Left colon (tissue), 2 donors: ENCODE results near the gene SLCO2A1. TPM values are rescaled to one million over a fixed set of nuclear protein-coding genes. Genes with fewer than 3 reads are reported as not detected.

Experiments
- ATAC-seq: fragments of 200-7000 bp; cut with Tn5 transposase; one replicate; pipeline ENCODE4 v1.9.1; 2020; ENCODE audit warnings: mild to moderate bottlenecking, moderate library complexity
- DNase-seq, 2 donors: peaks; one replicate each; pipeline ENCODE4 v3.0.0-alpha.2; 2020
- intact Hi-C, 2 donors: fragments of 100-400 bp; cut with DNase I in 1 of 2; cut with micrococcal nuclease in 1 of 2; formaldehyde crosslinking; loops; one replicate each; pipeline versions ENCODE4 v1.11.2 to v1.14.0; 2022; cut with DNase I, micrococcal nuclease
- total RNA-seq, 2 donors: library from RNA; stranded (reverse); fragmentation: NEBNext Ultra II Directional; extraction: Animal tissue kit (Norgen Biotek cat#: 25700); gene quantifications; one replicate each; pipeline ENCODE4 v1.2.1, GENCODE V29; 2021
- donor health status: DM: no; HTN: no; CAD: no.
- donor health status: DM: yes; HTN: yes; CAD: no.

SLCO2A1 gene
- total RNA-seq, 2 donors from 2014 or later, result 50.6 to 57.7 TPM

- no peak for ATAC-seq
- no peak for DNase-seq
- intact Hi-C loops, result no loop called here
These were observed 35.8 kb upstream of the SLCO2A1 start for GRCh38 chr3:134065252-134066157.

DNA sequence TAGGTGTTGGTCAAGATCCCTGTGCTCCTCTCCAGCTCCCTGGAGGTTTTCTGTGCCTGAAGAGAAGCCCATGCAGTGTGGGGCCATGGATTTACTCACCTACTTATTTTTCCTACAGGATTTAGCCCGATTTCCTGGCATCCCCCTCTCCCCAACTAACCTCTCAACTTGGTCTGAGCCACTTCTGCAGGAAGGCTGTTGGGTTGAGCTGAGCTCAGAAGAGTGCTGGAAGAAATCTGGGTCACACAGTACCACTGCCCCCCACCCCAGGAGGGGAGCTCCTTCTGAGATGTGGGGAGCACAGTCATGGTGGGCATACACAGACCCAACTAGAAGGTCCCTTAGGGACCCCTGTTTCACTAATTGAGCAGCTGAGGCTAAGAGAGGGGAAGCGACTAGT is 34.4 kb upstream of the SLCO2A1 start:
- intact Hi-C loops, result no loop called here
- DNase-seq, result no peak
- no peak for ATAC-seq

DNA sequence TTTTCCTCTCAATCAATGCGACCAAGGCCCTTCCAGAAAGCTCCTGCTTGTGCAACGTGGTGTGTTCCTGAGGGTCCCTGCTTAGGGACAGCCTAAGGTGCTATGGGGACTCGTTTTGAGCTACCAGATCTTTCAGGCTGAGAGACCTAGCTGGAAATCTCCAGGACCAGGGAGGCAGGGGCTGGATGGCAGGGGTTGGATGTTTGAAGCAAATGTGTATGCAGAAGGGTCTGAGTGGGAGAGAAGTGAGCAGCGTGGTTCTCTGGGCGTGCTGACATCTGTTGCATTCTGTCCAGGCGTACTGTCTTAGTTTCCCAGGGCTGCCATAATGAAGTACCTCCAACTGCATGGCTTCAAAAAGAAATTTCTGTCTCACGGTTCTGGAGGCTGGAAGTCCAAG is 31.7 kb upstream of the SLCO2A1 start:
- DNase-seq, result no peak
- intact Hi-C loops, result no loop called here

DNA sequence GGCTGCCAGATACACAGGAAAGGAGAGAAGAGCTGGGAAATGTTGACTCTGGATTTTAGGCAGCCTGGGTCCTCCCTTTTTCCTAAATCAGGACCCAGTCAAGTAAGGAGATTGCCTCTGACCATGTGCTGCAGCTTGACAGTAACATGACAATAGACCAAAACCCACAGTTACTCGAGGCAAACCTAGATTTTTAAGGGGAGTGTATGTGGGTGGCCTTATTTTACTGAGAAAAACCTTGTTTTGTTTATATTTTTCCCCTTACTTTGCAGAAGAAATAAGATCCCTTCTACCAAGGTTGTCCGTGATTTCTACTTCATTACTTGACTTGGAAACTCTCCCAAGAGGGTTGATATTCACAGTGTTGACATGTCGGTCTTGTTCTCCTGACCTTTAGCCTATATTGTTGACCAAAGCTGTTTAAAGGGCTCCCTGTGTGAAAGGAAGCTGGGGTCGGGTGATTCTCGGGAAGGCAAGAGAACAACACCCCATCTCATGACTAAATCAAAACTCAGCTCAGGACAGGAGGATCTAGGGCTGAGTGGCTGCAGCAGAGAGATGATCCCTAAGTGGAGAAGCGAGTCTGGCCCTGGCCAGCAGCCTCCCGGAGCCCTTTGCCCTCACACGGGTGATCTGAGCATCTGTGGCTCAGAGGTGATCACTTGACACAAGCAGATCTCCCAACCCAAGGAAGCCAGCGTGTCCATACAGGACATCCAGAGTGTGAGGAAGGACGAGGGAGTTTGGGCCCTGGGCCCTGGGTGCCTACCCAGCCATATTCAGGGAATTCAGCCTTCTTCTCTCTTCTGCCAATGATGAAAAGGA is 31.0 kb upstream of the SLCO2A1 start:
- DNase-seq, result no peak
- no peak for ATAC-seq
- intact Hi-C loops, result no loop called here

More for the DNA sequence above, 31.7 kb upstream of the SLCO2A1 start:
- no peak for ATAC-seq

DNA sequence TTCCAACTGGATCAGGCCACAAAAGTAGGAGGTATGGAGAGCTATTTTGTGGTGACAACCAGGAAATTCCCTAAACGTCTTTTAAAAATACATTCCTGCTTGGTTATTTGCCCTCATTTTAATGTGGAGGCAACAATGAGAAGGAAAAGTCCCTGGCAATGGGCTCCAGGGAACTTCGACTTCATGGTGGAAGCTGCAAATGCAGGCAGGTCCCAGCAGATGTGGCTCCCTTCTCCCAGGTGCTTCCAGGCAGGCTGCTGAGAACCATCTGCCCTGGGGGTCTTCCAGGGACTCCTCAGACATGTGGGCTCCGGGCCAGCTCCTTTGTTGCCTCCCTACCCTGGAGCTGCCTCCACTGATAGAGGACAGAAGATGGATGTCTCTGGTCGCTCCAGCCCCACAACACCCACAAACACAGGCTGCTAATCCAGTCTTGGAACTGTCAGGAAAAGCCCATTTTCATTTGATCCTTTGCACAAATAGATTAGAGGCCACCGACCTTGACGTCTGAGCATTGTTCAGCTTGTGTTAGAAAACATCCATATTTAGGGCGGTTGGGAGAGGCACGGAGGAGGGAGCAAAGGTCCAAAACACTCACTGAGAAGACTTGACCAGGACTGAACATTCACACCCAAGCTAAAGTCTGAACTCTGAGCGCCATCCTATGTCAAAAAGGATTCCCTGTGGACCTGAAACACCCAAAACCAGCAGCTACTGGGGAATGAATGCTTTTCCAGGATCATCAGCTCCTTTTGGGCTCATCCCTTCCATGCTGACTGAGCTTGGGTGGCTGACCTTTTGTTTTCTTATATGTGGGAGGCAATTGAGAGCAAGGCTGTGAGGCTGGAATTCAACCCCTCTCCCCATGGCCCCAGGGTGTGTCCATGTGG is 30.2 kb upstream of the SLCO2A1 start:
- intact Hi-C loops, result no loop called here
- DNase-seq, result no peak
- ATAC-seq, result peak; percentile 60

DNA sequence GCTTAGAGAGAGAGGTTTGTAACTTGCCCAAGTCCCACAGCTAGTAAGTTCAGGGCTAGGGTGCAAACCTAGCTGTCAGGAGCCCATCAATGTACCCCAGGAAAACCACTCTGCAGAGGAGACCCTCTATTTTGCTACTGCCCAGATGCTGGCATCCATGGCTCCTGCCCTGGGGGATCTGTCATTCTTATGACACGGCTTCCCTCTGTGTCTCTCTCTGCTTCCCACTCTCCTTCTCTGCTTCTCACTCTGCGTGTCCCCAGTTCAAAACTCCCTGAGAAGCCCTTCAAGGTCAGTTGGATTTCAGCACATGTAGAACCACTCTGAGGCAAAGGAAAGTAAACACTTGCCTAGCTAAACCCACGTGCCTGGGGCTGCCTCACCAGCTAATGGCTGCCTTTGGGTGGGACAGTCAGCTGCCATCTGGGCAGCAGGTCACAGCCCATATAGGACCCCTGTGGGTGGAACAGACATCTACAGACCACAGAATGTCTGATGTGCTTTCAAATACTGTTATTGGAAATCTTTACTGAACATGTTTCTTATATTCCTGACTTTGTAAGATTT is 29.4 kb upstream of the SLCO2A1 start:
- ATAC-seq, result no peak
- no peak for DNase-seq
- intact Hi-C loops, result no loop called here

GRCh38 chr3:134057654-134058110 is 28.0 kb upstream of the SLCO2A1 start:
- DNase-seq (peak; percentile 63 to 88), ATAC-seq (peak; percentile 86)
- intact Hi-C loops, result no loop called here

DNA sequence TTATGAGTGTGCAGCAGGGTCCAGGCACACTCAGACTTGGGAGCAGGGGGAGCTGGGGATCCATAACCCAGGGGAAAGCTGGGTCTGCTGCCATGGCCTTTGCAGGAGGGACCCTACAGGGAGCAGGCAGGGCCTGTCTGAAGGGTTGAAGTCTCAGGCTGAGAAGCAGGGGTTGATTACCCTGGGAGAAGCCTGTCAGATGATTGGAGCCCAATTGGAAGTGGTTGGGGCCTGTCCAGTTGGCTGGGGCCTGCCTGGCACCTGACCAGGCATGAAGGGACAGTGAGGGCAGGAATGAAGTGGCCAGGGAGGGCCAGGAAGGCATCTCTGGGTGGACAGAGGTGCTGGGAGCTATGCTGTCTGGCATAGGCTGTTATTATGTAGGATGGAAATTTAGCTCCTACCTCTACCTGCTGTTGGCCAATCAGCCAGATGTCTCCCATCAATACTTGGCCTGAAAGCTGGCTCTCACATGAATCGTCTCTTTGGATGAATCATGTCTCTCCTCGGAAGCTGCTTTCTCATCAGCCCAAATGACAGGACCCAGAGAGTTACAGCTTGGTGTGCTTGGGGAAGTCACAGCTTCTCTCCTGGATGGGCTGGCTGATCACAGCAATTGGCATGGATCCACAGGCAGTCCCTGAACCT is 27.4 kb upstream of the SLCO2A1 start:
- DNase-seq (no peak), ATAC-seq (peak; percentile 4)
- intact Hi-C loops, result no loop called here

- ATAC-seq (no peak), DNase-seq (no peak)
- intact Hi-C loops, result no loop called here
These were observed 26.8 kb upstream of the SLCO2A1 start for GRCh38 chr3:134056464-134056891.

DNA sequence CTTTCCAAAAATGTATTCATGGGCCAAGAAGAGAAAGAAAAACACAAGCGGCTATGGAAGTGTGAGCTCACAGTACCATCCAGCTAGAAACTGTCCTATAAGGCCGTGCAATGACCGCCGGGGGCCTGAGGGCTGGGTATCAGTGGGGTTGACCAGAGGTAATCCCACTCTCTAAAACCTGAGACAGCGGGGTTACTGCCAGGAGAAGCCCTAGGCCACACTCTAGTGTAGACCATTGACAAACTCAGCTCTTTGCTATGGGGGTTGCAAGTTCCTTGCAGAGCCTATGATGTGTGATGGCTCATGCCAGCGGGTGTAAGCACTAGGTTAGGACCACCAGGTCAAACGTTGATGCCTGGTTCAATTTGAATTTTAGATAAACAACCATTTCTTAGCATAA is 25.9 kb upstream of the SLCO2A1 start:
- DNase-seq, result no peak
- ATAC-seq, result no peak
- intact Hi-C loops, result no loop called here

- intact Hi-C loops, result no loop called here
- ATAC-seq (no peak), DNase-seq (no peak)
These were observed 25.2 kb upstream of the SLCO2A1 start for GRCh38 chr3:134054881-134055280.

GRCh38 chr3:134054231-134054630 is 24.5 kb upstream of the SLCO2A1 start:
- no peak for ATAC-seq
- DNase-seq, result no peak
- intact Hi-C loops, result no loop called here

DNA sequence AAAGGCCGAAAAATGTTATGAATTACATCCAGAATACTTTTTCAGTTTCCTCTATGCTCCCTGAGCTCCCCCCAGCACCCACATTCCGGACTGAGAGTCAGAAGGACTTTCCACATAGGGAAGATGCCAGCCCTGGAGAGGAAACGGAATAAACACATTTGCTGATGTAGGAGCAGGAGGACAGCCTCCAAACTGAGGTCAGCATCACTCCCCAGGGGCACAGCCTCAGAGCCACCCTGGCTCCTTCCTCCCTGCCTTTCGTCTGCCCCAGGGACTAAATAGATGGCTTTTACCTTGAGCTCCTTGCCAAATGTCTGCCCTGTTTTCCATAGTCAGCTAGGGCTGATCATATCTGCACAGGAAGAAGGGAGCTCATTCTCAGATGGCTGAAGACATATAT is 22.6 kb upstream of the SLCO2A1 start:
- DNase-seq, result no peak
- no peak for ATAC-seq
- intact Hi-C loops, result no loop called here

DNA sequence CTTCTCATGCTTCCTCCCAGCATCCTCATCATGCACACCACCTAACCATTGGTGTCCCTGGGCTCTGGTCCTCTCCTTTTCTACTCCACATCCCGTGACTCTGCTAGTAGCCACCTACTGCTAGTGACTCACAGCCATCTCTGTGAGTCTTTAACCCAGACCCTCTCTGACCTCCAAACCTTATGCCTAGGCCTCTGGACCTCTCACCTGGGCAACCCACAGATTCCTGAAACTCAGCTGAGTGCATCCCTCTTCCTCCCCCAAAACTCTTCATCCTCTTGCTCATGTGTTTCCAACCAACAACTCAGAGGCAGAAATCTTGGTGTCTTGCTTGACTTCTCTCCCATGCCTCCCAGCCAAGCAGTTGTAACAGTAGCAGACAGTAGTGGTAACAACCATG is 20.0 kb upstream of the SLCO2A1 start:
- ATAC-seq (no peak), DNase-seq (no peak)
- intact Hi-C loops, result no loop called here

DNA sequence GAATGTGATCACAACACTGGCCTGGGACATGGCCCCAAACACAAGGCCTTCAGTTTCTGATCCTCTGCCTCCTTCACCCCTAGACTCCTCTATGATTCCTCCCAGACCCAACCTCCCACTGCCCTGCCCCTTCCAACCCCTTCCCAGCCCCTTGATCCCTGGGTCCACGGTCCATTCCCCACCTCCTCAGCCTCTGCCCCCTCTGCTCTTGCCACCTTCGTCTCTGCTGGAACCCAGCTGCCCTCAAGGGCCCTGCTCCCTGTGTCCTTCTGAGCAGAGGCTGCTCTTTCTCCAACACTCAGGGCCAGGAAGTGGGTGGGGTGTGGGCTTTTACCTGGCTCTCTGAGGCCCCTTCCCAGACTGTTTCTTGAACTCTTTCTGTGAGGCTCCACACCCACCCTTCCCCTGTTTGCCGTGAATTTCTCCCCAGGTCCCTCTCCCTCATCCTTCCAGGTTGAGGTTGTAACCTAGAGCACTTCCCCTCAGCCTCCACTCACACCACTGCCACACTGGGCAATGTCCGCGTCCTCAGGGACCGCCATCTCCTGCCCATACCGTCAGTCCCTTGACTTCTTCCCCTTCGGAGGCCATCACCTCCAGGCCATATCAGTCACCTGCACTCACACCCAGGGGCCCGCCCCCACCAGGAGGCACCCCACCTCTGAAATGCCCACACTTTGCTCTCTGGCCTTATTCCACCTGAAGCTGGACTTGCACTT is 18.7 kb upstream of the SLCO2A1 start:
- no peak for DNase-seq
- ATAC-seq, result no peak
- intact Hi-C loops, result no loop called here

DNA sequence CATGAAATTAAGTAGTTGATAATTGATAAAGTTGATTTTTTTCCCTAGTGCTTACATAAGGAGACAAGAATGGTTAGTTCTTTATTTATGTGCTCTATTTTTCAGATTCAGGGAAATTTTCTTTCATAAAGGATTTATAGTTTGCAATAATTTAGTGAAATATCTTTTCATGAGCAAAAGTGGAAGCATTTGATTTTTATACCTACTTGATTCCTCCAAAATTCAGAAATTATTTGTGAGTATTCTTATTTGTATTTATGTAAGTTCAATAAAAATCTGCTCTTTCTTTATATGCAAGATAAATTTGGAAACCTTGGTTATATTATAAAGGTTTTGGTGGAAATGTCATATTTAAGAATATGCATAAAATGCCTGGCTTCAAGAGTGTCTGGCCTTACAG is 14.7 kb upstream of the SLCO2A1 start:
- no peak for DNase-seq
- intact Hi-C loops, result no loop called here

GRCh38 chr3:134040066-134040465 is 10.3 kb upstream of the SLCO2A1 start:
- no peak for DNase-seq
- intact Hi-C loops, result no loop called here
- ATAC-seq, result no peak

More for the DNA sequence above, 14.7 kb upstream of the SLCO2A1 start:
- ATAC-seq, result no peak
